Right hindlimb (tissue), 1 donor: ENCODE data around the gene ZNF785.
A peak's percentile ranks its signal among the peaks of the same experiment; 100 is the strongest.
"Not testable (repeated sequence)": the region's sequence is repeated elsewhere in the genome, so short reads cannot be mapped to it uniquely, and the experiment has no call there.

Source experiments
- DNase-seq: peaks from one replicate; pipeline ENCODE4 v3.0.0-alpha.2; 2018

The ZNF785 gene

DNA sequence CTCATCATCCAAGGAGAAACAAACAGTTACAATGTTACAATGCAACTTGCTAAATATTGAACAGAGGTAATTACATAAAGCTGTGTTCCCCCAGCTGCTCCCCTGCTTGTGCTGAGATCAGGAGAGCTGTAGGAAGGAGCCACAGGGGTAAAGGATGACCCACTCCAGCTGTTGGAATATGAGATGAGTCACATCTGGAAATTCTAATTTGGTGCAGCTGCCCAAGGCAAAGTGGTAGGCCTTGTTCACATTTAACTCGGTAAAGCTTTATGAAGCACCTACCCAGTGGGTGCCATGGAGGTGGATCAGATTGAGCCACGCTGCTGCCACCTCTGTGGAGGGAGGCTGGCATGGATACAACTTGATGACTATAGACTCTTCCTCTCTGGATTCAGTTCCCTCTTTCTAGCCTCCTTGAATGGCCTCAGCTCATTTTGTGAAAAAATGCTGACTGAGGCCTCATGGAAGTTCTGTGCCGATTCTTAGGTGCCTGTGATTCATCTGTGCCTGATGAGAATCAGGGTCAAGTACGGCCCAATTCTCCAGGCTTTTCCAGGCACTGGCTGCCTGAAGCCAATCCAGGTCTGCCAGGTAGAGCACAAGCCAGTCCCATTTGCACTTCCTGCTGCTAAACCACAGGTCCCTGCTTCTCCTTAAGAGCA, 17.2 kb upstream of the ZNF785 start:
- peak; percentile 36 for DNase-seq

- no peak for DNase-seq
Measured at GRCh38 chr16:30601966-30602365, 16.5 kb upstream of the ZNF785 start.

GRCh38 chr16:30600929-30601328, 15.4 kb upstream of the ZNF785 start:
- no peak for DNase-seq

DNA sequence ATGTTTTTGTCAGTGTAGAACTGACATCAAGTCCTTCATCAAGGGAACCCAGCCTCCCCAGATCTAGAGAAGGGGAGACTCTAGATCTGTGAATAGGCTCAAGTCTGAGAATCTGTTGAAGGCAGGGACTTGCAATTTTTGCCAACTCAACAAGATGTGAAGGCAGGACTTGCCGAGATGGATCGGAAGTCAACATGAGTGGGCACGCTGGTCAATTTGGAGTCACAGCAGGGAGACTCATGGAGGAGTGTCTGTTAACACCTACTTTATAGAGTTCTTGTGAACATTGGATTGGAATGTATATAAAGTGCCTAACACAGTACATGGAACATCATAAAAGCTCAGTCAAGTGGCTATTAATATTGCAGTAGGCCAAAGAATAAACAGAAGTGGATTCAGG, 14.7 kb upstream of the ZNF785 start:
- DNase-seq: no peak

DNA sequence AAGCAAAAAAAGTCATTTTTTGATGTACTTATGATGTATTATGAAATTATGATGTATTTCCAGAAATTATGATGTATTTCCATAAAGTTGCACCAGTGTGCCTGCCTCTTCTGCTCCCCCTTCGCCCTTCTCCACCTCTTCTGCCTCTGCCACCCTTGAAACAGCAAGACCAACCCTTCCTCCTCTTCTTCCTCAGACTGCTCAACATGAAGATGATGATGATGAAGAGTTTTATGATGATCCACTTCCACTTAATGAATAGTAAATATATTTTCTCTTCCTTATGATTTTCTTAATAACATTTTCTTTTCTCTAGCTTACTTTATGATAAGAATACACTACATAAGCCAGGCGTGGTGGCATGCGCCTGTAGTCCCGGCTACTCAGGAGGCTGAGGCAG, 7.4 kb upstream of the ZNF785 start:
- DNase-seq: no peak

DNA sequence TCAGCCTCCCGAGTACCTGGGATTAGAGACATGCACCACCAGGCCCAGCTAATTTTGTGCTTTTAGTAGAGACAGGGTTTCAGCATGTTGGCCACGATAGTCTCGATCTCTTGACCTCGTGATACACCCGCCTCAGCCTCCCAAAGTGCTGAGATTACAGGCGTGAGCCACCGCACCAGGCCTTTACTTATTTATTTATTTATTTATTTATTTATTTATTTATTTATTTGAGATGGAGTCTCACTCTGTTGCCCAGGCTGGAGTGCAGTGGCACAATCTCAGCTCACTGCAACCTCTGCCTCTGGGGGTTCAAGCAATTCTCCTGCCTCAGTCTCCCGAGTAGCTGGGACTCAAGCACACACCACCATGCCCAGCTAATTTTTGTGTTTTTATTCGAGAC, 5.4 kb upstream of the ZNF785 start:
- DNase-seq: not testable (repeated sequence)

- not testable (repeated sequence) for DNase-seq
Measured at GRCh38 chr16:30589582-30589981, 4.1 kb upstream of the ZNF785 start.

GRCh38 chr16:30588651-30589050, 3.2 kb upstream of the ZNF785 start:
- DNase-seq: no peak

- DNase-seq: no peak
Measured at GRCh38 chr16:30585022-30585399, 486 bp downstream of the ZNF785 start.

DNA sequence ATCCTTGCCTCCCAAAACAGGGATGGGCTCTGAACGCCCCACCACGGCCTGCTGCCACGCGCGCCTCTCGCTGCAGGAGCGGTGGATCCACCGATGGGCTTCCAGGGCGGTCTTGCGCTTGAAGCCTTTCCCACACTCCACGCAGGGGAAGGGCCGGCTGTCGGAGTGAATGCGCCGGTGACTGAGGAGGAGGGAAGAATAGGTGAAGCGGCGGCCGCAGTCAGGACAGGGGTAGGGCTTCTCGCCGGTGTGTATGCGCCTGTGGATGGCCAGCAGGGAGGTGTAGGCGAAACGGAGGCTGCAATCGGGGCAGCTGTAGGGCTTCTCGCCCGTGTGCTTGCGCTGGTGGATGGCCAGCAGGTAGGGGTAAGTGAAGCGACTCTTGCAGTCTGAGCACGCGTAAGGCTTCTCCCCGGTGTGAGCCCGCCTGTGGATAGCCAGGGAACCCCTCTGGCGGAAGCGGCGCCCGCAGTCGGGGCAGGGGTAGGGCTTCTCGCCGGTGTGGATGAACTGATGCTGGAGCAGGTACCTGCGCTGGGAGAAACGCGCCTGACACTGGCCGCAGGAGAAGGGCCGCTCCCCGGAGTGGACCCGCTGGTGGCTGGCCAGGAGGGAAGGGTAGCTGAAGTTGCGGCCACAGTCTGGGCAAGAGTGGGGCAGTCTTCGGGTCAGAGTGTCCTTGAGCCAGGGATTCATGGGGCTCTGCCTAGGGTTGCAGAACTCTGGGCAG, 2.7 kb downstream of the ZNF785 start:
- DNase-seq: no peak

DNA sequence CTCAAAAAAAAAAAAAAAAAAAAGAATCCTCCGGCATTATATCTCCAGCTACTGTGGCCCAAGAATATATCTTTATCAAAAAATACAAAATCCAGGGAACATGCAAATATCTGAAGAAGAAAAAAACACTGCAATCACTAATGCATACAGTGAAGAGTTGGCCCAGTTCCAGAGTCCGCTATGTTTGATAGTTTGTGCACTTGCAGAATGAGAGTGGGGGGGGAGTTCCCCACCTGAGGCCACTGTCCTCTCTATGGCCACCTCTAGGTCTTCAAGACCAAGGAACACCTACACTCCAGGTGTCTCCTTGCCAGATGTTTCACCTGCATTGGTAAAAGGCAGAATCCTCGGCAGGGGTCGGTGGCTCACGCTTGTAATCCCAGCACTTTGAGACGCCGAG, 4.0 kb downstream of the ZNF785 start:
- DNase-seq: no peak

GRCh38 chr16:30574678-30575077, 10.8 kb downstream of the ZNF785 start:
- DNase-seq: no peak

DNA sequence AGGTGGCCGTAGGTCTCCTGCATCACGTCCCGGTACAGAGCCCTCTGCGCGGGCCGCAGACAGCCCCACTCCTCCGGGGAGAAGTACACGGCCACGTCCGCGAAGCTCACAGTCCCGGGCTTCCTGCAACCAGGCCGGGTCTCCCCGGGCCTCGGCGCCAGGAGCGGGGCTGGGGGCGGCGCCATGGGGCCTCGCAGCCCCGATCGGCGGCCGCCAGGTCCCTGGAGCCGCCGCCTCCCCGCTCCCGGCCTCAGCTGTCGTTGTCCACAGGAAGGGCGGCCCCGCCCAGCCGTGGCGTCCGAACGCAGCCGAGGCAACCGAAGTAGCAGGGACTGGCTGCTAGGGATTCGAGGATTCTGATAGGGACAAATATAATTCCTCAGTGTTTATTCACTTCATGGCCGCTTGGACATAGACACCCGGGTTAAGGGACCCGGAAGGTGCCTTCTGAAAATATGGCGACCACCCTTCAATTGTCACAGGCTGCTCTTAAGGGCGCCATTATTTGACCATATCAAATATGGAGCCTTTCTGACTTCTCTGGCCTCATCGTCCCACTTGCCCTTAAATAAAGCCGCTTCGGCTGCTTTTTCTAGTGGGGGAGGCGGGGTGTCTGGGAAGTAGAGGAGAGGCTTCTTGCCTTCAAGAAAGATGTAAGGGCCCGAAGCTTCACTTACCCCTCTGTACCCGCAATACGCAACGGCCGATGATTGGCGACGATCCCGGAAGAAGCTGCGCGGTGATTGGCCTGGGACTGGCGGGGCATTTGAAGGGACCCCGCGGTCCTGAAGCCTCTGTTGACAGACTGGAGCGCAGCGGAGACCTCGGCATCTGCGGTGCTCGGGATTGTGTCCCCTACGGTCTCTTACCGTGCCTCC, 13.8 kb downstream of the ZNF785 start, which contains the start of gene ZNF688:
Gene ZNF688 (minus strand): TSS at position 270 of the 878 bp plus-strand sequence. CDS start 85 bp downstream, at position 185.
- DNase-seq: peak; percentile 98

GRCh38 chr16:30570636-30571444, 14.7 kb downstream of the ZNF785 start:
- DNase-seq: peak; percentile 66

DNA sequence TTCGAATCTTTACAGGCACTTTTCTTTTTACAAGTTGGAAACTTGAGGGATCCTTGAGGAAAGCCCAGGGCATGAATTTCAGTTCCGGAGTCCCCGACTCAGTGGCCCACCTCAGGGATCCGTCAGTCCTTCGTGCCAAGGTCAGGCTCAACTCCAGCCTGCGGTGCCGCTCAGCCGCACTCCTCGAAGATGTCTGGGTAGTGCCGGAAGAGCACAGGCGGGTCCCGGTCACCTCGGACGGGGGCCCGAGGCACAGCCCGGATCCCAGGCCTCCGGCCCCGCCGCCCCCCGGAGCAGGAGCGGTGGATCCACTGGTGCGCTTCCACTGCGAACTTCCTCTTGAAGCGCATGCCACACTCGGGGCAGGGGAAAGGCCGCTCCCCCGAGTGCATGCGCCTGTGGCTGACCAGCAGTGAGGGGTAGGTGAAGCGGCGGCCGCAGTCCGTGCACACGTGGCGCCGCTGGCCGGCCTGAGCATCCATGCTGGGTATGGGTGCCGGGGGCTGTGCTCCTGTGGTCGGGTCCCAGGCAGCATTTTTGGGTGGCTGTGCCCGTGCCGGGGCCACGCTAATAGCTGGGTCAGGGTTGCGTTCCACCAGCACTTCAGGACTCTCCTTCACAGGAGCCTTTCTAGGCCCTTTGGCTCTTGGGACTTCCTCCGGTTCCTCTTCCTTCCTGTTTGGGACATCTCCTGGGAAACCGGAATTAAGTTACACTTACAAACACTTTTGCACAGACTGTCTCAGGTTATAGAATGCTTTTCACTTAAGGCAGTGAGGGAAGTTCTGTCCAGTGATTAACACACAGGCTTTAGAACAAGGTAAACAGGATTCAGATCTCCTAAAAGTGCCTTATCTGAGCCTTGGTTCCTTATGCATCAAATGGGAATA, 15.5 kb downstream of the ZNF785 start:
- DNase-seq: no peak

DNA sequence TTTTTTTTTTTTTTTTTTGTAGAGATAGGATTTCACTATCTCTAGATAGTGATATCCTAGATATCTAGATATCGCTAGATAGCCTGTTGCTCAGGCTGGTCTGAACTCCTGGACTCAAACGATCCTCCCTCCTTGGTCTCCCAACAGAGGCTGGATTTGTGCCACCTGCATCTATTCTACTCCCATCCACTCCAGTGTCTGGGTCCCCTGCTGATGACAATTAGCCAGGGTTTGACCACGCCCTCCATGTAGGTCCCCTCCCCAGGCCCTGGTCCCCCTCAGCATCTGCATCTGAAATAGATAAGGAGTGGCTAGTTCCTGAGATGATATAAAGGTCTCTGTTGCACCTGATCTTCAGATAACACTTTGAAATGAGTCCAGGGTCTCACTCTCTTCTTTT, 16.2 kb downstream of the ZNF785 start:
- no peak for DNase-seq

DNA sequence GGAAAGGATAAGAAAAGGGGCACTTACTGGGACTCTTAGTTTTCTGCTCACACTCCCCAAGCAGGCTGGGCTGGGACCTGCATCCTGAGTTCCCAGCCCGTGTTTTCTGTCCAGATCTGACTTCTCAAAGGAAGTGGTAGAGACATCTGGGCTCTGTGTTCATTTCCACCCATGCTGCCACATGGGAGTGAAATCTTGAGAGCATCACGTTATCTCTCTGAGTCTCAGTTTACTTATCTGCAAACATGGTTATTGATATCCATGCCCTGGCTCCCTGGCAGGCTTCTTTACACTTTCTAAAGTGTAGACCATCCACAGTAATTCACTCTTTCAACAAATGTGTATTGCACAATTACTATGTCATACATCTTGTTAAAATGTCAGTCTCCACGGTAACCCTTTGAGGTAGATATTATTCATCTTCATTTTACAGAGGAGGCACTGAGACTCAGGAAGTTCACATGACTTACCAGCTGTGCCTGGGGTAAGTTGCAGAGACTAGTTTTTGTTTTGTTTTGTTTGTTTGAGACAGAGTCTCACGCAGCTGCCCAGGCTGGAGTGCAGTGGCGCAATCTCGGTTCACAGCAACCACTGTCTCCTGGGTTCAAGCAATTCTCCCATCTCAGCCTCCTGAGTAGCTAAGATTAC, 17.4 kb downstream of the ZNF785 start:
- DNase-seq: no peak

DNA sequence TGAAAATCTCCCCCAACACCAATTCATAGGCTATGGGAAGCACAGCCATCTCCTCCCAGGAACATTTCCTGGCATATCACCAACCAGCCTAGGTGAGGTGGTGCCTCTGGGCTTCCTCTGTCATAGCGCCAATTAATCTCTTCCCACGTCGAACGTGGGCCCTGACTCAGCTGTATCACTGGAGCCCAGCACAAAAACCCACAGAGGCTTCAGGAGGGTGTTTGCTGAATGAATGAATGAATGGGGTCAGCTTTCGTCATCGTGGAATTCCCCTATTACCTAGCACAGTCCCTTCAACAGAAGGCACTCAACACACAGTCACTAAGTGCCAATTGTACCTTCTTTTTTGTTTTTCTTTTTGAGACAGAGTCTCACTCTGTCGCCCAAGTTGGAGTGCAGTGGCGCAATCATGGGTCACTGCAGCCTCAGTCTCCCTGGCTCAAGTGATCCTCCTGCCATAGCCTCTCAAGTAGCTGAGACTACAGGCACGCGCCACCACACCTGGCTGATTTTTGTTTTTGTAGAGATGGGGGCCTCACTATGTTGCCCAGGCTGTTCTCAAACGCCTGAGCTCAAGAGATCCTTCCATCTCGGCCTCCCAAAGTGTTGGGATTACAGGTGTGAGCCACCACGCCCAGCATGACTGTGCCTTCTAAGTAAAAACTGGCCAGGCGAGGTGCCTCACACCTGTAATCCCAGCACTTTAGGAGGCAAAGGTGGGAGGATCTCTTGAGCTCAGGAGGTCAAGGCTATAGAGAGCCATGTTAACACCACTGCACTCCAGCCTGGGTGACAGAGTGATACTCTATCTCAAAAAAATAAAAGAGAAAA, 18.1 kb downstream of the ZNF785 start:
- no peak for DNase-seq

DNA sequence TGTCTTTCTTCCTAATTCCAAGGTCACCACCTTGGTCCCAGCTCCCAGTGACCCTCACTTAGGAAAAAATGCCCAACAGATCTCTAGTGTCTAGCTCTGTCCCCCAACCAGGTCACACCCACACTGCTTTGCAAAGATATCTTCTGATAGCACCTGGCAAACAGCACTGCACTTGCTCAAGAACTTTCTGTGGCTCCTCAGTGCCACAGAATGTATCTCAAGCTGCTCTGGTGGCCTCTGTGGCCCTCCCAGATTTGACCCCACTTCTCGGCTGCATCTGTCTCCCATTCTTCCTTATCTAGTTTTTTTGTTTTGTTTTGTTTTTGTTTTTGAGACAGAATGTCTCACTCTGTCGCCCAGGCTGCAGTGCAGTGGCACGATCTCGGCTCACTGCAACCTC, 19.0 kb downstream of the ZNF785 start:
- no peak for DNase-seq

DNA sequence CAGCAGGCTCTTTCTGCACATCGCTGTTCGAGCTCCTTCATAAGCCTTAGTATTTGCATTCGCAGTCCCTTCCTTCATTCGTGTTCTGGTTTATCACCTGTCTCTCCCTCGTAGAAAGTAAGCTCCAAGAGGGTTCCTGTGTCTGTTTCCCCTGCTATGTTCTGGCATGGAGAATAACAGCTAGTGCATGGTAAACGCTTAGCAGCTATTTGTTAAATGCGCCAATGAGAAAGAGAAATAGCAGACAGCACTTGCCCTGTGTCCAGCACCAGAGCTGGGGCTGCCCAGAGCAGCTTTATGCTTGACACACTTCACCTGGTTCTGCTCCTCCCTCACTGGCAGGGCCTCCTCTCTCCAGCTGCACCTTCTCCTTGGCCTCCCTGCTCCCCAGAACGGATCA, 19.5 kb downstream of the ZNF785 start:
- no peak for DNase-seq
